VCaP (cell line): Measurements from ENCODE around the gene EIF3L.

Experiments
- H3K27ac ChIP-seq: fragments of 450-650 bp; 2 replicates; pipeline ENCODE4 v1.5.1; 2017
- TF ChIP-seq, protein P1 (sequence below): fragments of 450-650 bp; conservative IDR thresholded peaks from 2 replicates; pipeline ENCODE4 v1.5.1; 2017; ENCODE audit warnings: mild to moderate bottlenecking, moderate library complexity

EIF3L gene

DNA sequence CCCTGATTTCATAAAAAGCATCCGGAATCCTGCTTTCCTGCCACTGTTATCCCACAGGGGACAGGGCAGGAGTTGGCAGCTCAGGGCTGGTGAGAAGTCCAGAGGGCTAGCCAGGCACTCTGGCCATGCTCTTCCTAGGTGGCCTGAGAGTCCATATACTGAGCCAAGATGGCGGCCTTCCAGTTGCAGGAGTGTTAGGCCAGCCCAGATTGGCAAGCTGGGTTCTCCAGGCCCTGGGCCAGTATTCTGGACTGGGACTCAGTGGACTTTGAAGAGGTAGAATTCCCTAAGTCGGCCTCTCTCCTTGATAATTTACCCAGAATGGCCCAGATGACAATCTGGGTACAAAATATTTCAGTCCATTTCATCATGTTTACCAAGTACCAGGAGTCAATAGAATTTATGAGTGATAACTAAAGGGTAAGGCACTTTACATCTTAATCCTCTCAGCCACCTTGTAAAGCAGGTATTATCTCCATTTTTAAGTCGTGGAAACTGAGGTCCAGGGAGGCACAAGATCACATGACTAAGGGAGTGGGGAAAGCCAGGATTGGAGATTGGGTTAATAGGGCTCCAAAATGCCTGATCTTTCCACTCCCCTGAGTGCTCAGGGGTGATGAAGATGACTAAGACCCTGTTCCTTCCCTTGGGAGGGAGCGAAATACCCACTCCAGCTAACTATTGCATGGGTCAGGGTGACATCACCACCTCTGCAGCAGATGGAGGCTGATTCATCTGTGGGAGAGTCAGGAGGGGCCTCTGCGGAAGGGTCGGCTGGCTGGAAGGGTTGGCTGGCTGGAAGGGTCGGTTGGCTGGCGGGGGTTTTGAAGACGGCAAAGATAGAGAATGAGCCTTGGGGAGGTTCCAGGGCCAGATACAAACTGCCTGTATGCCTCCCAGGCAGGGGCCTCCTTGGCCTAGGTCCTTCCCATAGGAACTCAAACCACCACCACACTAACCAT, 55.6 kb downstream of the EIF3L start:
- TF ChIP-seq, protein P1, sequence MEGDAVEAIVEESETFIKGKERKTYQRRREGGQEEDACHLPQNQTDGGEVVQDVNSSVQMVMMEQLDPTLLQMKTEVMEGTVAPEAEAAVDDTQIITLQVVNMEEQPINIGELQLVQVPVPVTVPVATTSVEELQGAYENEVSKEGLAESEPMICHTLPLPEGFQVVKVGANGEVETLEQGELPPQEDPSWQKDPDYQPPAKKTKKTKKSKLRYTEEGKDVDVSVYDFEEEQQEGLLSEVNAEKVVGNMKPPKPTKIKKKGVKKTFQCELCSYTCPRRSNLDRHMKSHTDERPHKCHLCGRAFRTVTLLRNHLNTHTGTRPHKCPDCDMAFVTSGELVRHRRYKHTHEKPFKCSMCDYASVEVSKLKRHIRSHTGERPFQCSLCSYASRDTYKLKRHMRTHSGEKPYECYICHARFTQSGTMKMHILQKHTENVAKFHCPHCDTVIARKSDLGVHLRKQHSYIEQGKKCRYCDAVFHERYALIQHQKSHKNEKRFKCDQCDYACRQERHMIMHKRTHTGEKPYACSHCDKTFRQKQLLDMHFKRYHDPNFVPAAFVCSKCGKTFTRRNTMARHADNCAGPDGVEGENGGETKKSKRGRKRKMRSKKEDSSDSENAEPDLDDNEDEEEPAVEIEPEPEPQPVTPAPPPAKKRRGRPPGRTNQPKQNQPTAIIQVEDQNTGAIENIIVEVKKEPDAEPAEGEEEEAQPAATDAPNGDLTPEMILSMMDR = no peak
- peak overlapping the region; percentile 85 for H3K27ac ChIP-seq

GRCh38 chr22:37905534-37906363, 56.5 kb downstream of the EIF3L start, which contains the start of gene MICALL1:
TSS of gene MICALL1 (plus strand) at chr22:37906297. CDS start at chr22:37906423, 126 bp downstream.
- TF ChIP-seq, protein P1 = peak; percentile 68
- peak within 1 kb of the TSS; percentile 85 for H3K27ac ChIP-seq

DNA sequence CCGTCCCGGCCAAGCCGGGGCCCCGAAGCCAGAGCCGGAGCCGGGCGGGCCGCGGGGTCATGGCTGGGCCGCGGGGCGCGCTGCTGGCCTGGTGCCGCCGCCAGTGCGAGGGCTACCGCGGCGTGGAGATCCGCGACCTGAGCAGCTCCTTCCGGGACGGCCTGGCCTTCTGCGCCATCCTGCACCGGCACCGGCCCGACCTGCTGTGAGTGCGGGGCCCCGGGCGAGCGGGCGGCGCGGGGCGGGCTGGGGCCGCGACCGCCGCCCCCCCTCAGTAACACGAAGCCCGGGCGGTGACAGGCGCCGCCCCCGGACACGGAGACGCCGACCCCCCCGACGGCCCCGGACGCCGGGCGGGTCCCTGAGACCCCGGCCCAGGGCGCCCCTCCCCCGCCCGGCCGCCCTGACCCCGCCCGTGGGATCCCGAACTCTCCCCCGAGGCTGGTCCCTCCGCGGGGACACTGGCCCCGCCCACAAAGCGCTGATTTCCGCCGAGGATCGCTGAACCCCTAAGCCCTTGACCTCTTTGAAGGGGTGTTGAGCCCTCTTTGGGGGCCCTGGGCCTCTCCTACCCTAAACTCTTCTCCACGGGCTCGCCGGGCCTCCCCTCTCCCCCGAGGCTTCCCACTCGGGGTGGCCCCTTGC, 57.3 kb downstream of the EIF3L start:
- TF ChIP-seq, protein P1 = peak; percentile 18; the same call in 1 of the 2 replicates
- peak overlapping the region; percentile 85 for H3K27ac ChIP-seq

GRCh38 chr22:37907036-37907954, 58.1 kb downstream of the EIF3L start:
- peak overlapping the region; percentile 85; the same call in 1 of the 2 replicates for H3K27ac ChIP-seq
- TF ChIP-seq, protein P1 = no peak

DNA sequence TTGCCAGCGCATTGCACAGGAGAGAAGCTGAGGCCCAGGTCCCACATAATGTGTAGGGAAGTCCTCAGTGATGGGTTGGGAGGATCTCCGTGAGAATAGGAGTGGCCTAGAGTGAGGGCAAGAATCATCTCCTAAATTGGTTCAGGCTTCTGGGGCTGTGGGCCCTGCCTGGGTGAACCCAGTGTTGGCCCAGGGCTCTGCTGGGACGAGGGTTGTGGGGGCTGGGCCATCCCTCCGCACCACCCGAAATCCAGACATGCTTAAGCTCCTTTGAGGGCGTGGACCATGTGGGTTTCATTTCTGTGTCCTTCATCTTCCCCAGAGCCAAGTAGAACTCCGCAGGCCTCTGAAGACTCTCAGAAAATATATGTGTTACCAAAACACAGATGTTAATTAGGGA, 60.5 kb downstream of the EIF3L start:
- no peak overlapping the region for H3K27ac ChIP-seq
- TF ChIP-seq, protein P1 = no peak

DNA sequence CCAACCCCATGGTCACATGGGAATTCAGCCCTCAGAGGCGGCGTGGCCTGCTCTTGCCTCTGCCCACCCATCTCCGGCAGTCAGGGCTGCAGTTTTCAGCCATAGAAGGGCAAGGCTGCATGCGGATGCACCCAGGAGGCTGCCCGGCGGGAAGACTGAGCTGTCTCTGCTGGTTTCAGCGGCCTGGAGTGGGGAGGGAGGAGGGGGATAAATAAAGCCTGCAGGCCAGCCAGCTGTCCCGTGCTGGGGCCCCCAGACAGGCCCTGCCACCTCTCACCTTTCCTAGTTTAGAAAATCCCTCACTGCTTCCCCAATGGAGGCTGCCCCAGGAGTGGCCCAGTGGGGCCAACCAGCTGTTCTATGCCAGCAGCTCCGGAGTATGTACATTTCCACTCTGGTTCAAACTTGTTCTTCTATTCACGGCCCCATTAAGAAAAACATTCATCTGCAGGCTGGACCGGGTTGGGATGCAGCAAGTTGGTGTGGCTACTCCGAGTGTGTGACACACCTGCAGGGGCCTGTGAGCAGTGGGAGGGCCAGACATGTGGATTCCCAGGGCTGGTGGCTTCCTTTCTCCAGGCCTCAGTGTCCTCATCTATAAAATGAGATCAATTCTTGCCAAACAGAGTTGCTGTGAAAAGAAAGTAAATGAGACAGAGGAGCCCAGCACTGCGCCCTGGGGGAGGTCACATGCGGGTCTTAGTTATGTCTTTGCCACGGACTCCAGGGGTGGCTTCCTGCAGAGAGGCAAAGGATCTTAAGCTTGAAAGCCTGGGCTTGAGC, 61.9 kb downstream of the EIF3L start:
- H3K27ac ChIP-seq = no peak overlapping the region
- TF ChIP-seq, protein P1 = no peak
